IPS-20b (cell line): ENCODE results near the gene LARGE1.

Source experiments
- H3K27ac ChIP-seq: one replicate; pipeline ENCODE4 v1.5.1; 2013; ENCODE audit warnings: low read length
- H3K27me3 ChIP-seq: 2 replicates; pipeline ENCODE4 v1.6.1; 2013; ENCODE audit warnings: mild to moderate bottlenecking, low read length, inconsistent platforms; ENCODE audit not compliant: insufficient read depth
- H3K36me3 ChIP-seq: 2 replicates; pipeline ENCODE4 v1.6.1; 2013; ENCODE audit warnings: low read depth, mild to moderate bottlenecking, inconsistent platforms, low read length, moderate library complexity; ENCODE audit not compliant: insufficient read depth
- H3K4me1 ChIP-seq: 2 replicates; pipeline ENCODE4 v1.6.1; 2013; ENCODE audit warnings: mild to moderate bottlenecking, control low read depth, inconsistent platforms, low read length, moderate library complexity; ENCODE audit not compliant: insufficient read depth
- H3K4me3 ChIP-seq: 2 replicates; pipeline ENCODE4 v1.5.1; 2013; ENCODE audit warnings: mild to moderate bottlenecking, low read length, inconsistent platforms
- H3K9ac ChIP-seq: 2 replicates; pipeline ENCODE4 v1.6.1; 2013; ENCODE audit warnings: low read depth, mild to moderate bottlenecking, inconsistent platforms, low read length, moderate library complexity
- H3K9me3 ChIP-seq: 2 replicates; pipeline ENCODE4 v1.6.1; 2013; ENCODE audit warnings: mild to moderate bottlenecking, low read depth, low read length, inconsistent platforms; ENCODE audit not compliant: insufficient read depth

The LARGE1 gene

GRCh38 chr22:33302549-33302948, 617.7 kb downstream of the LARGE1 start:
- Histone ChIP-seq H3K4me3 (no peak overlapping the region), H3K4me1 (no peaks in the 10 kb centered on the region; the same call in 1 of the 2 replicates), H3K27ac (no peak overlapping the region), H3K9me3 (no peaks in the 10 kb centered on the region), H3K36me3 (peaks cover 4% of the 10 kb centered on the region; the same call in 1 of the 2 replicates), H3K27me3 (no peaks in the 10 kb centered on the region), H3K9ac (no peak overlapping the region)

GRCh38 chr22:33302049-33302545, 618.2 kb downstream of the LARGE1 start:
- no peaks in the 10 kb centered on the region for H3K27me3 ChIP-seq
- peaks cover 4% of the 10 kb centered on the region; the same call in 1 of the 2 replicates for H3K36me3 ChIP-seq
- no peaks in the 10 kb centered on the region; the same call in 1 of the 2 replicates for H3K4me1 ChIP-seq
- no peak overlapping the region for H3K27ac ChIP-seq
- no peak overlapping the region for H3K4me3 ChIP-seq
- no peak overlapping the region for H3K9ac ChIP-seq
- no peaks in the 10 kb centered on the region for H3K9me3 ChIP-seq

GRCh38 chr22:33300165-33300564, 620.1 kb downstream of the LARGE1 start:
- Histone ChIP-seq H3K27me3 (no peaks in the 10 kb centered on the region), H3K9ac (no peak overlapping the region), H3K4me1 (no peaks in the 10 kb centered on the region; the same call in 1 of the 2 replicates), H3K4me3 (no peak overlapping the region), H3K27ac (no peak overlapping the region), H3K36me3 (peaks cover 12% of the 10 kb centered on the region; the same call in 1 of the 2 replicates), H3K9me3 (no peaks in the 10 kb centered on the region)

GRCh38 chr22:33299245-33299956, 620.9 kb downstream of the LARGE1 start:
- H3K27ac ChIP-seq, result no peak overlapping the region
- H3K27me3 ChIP-seq, result no peaks in the 10 kb centered on the region
- no peak overlapping the region for H3K4me3 ChIP-seq
- H3K9ac ChIP-seq, result no peak overlapping the region
- H3K4me1 ChIP-seq, result no peaks in the 10 kb centered on the region; the same call in 1 of the 2 replicates
- H3K36me3 ChIP-seq, result peaks cover 12% of the 10 kb centered on the region; the same call in 1 of the 2 replicates
- H3K9me3 ChIP-seq, result no peaks in the 10 kb centered on the region

GRCh38 chr22:33296941-33297340, 623.3 kb downstream of the LARGE1 start:
- Histone ChIP-seq H3K27ac (no peak overlapping the region), H3K4me1 (no peaks in the 10 kb centered on the region), H3K36me3 (peaks cover 12% of the 10 kb centered on the region; the same call in 1 of the 2 replicates), H3K9me3 (no peaks in the 10 kb centered on the region), H3K4me3 (no peak overlapping the region), H3K9ac (no peak overlapping the region), H3K27me3 (no peaks in the 10 kb centered on the region)

GRCh38 chr22:33288078-33288477, 632.2 kb downstream of the LARGE1 start:
- Histone ChIP-seq H3K9ac (no peak overlapping the region), H3K27me3 (no peaks in the 10 kb centered on the region), H3K9me3 (no peaks in the 10 kb centered on the region), H3K36me3 (peaks cover 8% of the 10 kb centered on the region; the same call in 1 of the 2 replicates), H3K27ac (no peak overlapping the region), H3K4me1 (no peaks in the 10 kb centered on the region), H3K4me3 (no peak overlapping the region)

GRCh38 chr22:33275073-33275443, 645.2 kb downstream of the LARGE1 start:
- no peak overlapping the region for H3K27ac ChIP-seq
- peaks cover 34% of the 10 kb centered on the region for H3K36me3 ChIP-seq
- H3K27me3 ChIP-seq, result no peaks in the 10 kb centered on the region
- H3K9ac ChIP-seq, result no peak overlapping the region
- H3K9me3 ChIP-seq, result no peaks in the 10 kb centered on the region
- no peak overlapping the region for H3K4me3 ChIP-seq
- H3K4me1 ChIP-seq, result no peaks in the 10 kb centered on the region

- peaks cover 34% of the 10 kb centered on the region for H3K36me3 ChIP-seq
- no peak overlapping the region for H3K4me3 ChIP-seq
- H3K27ac ChIP-seq, result no peak overlapping the region
- H3K4me1 ChIP-seq, result no peaks in the 10 kb centered on the region
- no peak overlapping the region for H3K9ac ChIP-seq
- H3K27me3 ChIP-seq, result no peaks in the 10 kb centered on the region
- H3K9me3 ChIP-seq, result no peaks in the 10 kb centered on the region
These were observed 645.8 kb downstream of the LARGE1 start for GRCh38 chr22:33274214-33275072.

- Histone ChIP-seq H3K27me3 (no peaks in the 10 kb centered on the region), H3K9ac (no peak overlapping the region), H3K27ac (no peak overlapping the region), H3K36me3 (peaks cover 34% of the 10 kb centered on the region), H3K4me3 (no peak overlapping the region), H3K4me1 (no peaks in the 10 kb centered on the region), H3K9me3 (no peaks in the 10 kb centered on the region)
These were observed 647.4 kb downstream of the LARGE1 start for GRCh38 chr22:33272871-33273270.

GRCh38 chr22:33272180-33272579, 648.1 kb downstream of the LARGE1 start:
- Histone ChIP-seq H3K27ac (no peak overlapping the region), H3K4me3 (no peak overlapping the region), H3K9ac (no peak overlapping the region), H3K9me3 (no peaks in the 10 kb centered on the region), H3K36me3 (peaks cover 34% of the 10 kb centered on the region), H3K4me1 (no peaks in the 10 kb centered on the region), H3K27me3 (no peaks in the 10 kb centered on the region)

GRCh38 chr22:33271390-33272161, 648.7 kb downstream of the LARGE1 start:
- H3K9ac ChIP-seq, result no peak overlapping the region
- H3K4me3 ChIP-seq, result no peak overlapping the region
- no peaks in the 10 kb centered on the region for H3K27me3 ChIP-seq
- H3K36me3 ChIP-seq, result peaks cover 28% of the 10 kb centered on the region
- H3K27ac ChIP-seq, result no peak overlapping the region
- no peaks in the 10 kb centered on the region for H3K4me1 ChIP-seq
- H3K9me3 ChIP-seq, result no peaks in the 10 kb centered on the region
